Fibroblast of peridontal ligament (primary cell): ENCODE measurements around the gene RIN3.

ENCODE experiments used
- DNase-seq: peaks from one replicate; pipeline ENCODE4 v3.0.0-alpha.2; 2010; ENCODE audit errors: extremely low read depth

RIN3 gene

GRCh38 chr14:92712654-92713051 is 199.1 kb downstream of the RIN3 start:
- DNase-seq: no peak

- DNase-seq: peak; percentile 71
These were observed 201.2 kb downstream of the RIN3 start for GRCh38 chr14:92714739-92715307.

GRCh38 chr14:92716131-92716530 is 202.6 kb downstream of the RIN3 start:
- no peak for DNase-seq

- DNase-seq: peak; percentile 21
These were observed 204.0 kb downstream of the RIN3 start for GRCh38 chr14:92717571-92718042.

GRCh38 chr14:92718664-92719063 is 205.1 kb downstream of the RIN3 start:
- DNase-seq: peak; percentile 83

- DNase-seq: peak; percentile 90
These were observed 205.8 kb downstream of the RIN3 start for GRCh38 chr14:92719421-92719820.

- DNase-seq: no peak
These were observed 206.3 kb downstream of the RIN3 start for GRCh38 chr14:92719890-92720323.

GRCh38 chr14:92724516-92725340 is 211.1 kb downstream of the RIN3 start:
- DNase-seq: no peak

GRCh38 chr14:92726135-92726932 is 212.8 kb downstream of the RIN3 start:
- peak; percentile 82 for DNase-seq

- DNase-seq: no peak
These were observed 213.3 kb downstream of the RIN3 start for GRCh38 chr14:92726933-92727262.

- DNase-seq: no peak
These were observed 215.3 kb downstream of the RIN3 start for GRCh38 chr14:92728759-92729364.

GRCh38 chr14:92729634-92730358 is 216.2 kb downstream of the RIN3 start:
- DNase-seq: peak; percentile 95

- DNase-seq: no peak
These were observed 218.1 kb downstream of the RIN3 start for GRCh38 chr14:92731622-92732115.

- DNase-seq: no peak
These were observed 219.4 kb downstream of the RIN3 start for GRCh38 chr14:92733007-92733406.

GRCh38 chr14:92734618-92735017 is 221.0 kb downstream of the RIN3 start:
- no peak for DNase-seq

- no peak for DNase-seq
These were observed 221.8 kb downstream of the RIN3 start for GRCh38 chr14:92735344-92735743.

GRCh38 chr14:92737206-92737605 is 223.6 kb downstream of the RIN3 start:
- no peak for DNase-seq

GRCh38 chr14:92737619-92738188 is 224.1 kb downstream of the RIN3 start:
- no peak for DNase-seq
